CD4-positive, CD25-positive, alpha-beta regulatory T cell (primary cell): ENCODE measurements around the gene CAMSAP1. TPM values are rescaled to one million over a fixed set of nuclear protein-coding genes. Genes with fewer than 3 reads are reported as not detected.
"Not testable (repeated sequence)": the region's sequence is repeated elsewhere in the genome, so short reads cannot be mapped to it uniquely, and the experiment has no call there.

Experiments used
- ATAC-seq, 2 donors: fragments of 150-1000 bp; cut with Tn5 transposase; one replicate each; pipeline ENCODE4 v1.10.0; 2021; ENCODE audit warnings: low read depth in 2 of 2, moderate number of reproducible peaks in 2 of 2, moderate library complexity in 1 of 2
- DNase-seq, 3 donors: peaks; one replicate each; pipeline versions ENCODE4 v3.0.0 to v3.0.0-alpha.2; 2012 to 2022; ENCODE audit warnings: mixed read lengths in 1 of 3
- H3K27ac ChIP-seq: one replicate; pipeline ENCODE4 v1.7.0; 2013; ENCODE audit warnings: mild to moderate bottlenecking, low read length; ENCODE audit not compliant: insufficient read depth, poor library complexity, severe bottlenecking
- H3K27me3 ChIP-seq: one replicate; pipeline ENCODE4 v1.7.0; 2013; ENCODE audit warnings: low read length; ENCODE audit not compliant: control insufficient read depth, insufficient read depth
- H3K36me3 ChIP-seq: one replicate; pipeline ENCODE4 v1.7.0; 2013; ENCODE audit warnings: mild to moderate bottlenecking, low read length, moderate library complexity; ENCODE audit not compliant: control insufficient read depth, insufficient read depth
- H3K4me1 ChIP-seq: 2 replicates; pipeline ENCODE4 v1.7.0; 2013; ENCODE audit warnings: mild to moderate bottlenecking, low read length; ENCODE audit not compliant: insufficient read depth, control insufficient read depth, poor library complexity, severe bottlenecking
- H3K4me3 ChIP-seq: one replicate; pipeline ENCODE4 v1.7.0; 2013; ENCODE audit warnings: low read depth, mild to moderate bottlenecking, low read length, moderate library complexity
- H3K9me3 ChIP-seq, 2 experiments: 1 replicate in 1 of 2; 2 replicates in 1 of 2; pipeline ENCODE4 v1.7.0; 2013; ENCODE audit warnings: low read length in 2 of 2, mild to moderate bottlenecking in 1 of 2, moderate library complexity in 1 of 2; ENCODE audit not compliant: control insufficient read depth in 2 of 2
- H3K27ac Mint-ChIP-seq, 3 donors: one replicate each; pipeline ENCODE4 v1.8.0; 2020 to 2022; ENCODE audit warnings: mild to moderate bottlenecking in 3 of 3, mixed read lengths in 3 of 3, moderate library complexity in 2 of 3
- H3K27me3 Mint-ChIP-seq: one replicate; pipeline ENCODE4 v1.8.0; 2022; ENCODE audit warnings: mild to moderate bottlenecking, mixed read lengths
- H3K36me3 Mint-ChIP-seq: one replicate; pipeline ENCODE4 v1.8.0; 2020; ENCODE audit warnings: mixed read lengths
- H3K4me1 Mint-ChIP-seq, 4 donors: one replicate each; pipeline ENCODE4 v1.8.0; 2020 to 2022; ENCODE audit warnings: mixed read lengths in 4 of 4, mild to moderate bottlenecking in 1 of 4
- H3K4me3 Mint-ChIP-seq, 4 donors: one replicate each; pipeline ENCODE4 v1.8.0; 2020 to 2022; ENCODE audit warnings: mild to moderate bottlenecking in 4 of 4, mixed read lengths in 4 of 4, moderate library complexity in 3 of 4
- H3K9me3 Mint-ChIP-seq, 7 donors: one replicate each; pipeline ENCODE4 v1.8.0; 2020 to 2022; ENCODE audit warnings: mixed read lengths in 7 of 7, mild to moderate bottlenecking in 3 of 7, moderate library complexity in 2 of 7
- polyA plus RNA-seq, 4 donors: library from polyadenylated mRNA; unstranded; fragments of 300-500 nt; fragmentation: Illumina TruSeq; gene quantifications; one replicate each; pipeline ENCODE4 v1.2.3, GENCODE V29; 2021
- total RNA-seq: library from RNA; stranded (reverse); gene quantifications from one replicate; pipeline ENCODE4 v1.2.3, GENCODE V29; 2022

The CAMSAP1 gene
- total and polyA plus RNA-seq, 5 donors from 2014 or later: 0.67 to 31.6 (median 2.0) TPM

- no peak for ATAC-seq
- no peak for DNase-seq
Measured at GRCh38 chr9:135920973-135921585, 13.7 kb upstream of the CAMSAP1 start.

GRCh38 chr9:135920256-135920930 is 13.0 kb upstream of the CAMSAP1 start:
- Mint-ChIP-seq H3K4me3 (no peak overlapping the region), H3K27ac (no peak overlapping the region), H3K9me3 (peaks cover 3 to 32% (median 9%) of the 10 kb centered on the region in 7 donors), H3K4me1 (peaks cover 0 to 4% (median 0%) of the 10 kb centered on the region in 4 donors), H3K36me3 (peaks cover 20% of the 10 kb centered on the region), H3K27me3 (peaks cover 6% of the 10 kb centered on the region)
- ATAC-seq (no peak), DNase-seq (no peak)
- Histone ChIP-seq H3K9me3 (peaks cover 12 to 44% of the 10 kb centered on the region in 2 experiments), H3K4me1 (no peaks in the 10 kb centered on the region), H3K36me3 (peaks cover 7% of the 10 kb centered on the region), H3K27me3 (no peaks in the 10 kb centered on the region), H3K4me3 (no peak overlapping the region), H3K27ac (no peak overlapping the region)

More at GRCh38 chr9:135920973-135921585, 13.7 kb upstream of the CAMSAP1 start:
- peaks cover 13% of the 10 kb centered on the region for H3K36me3 Mint-ChIP-seq
- H3K9me3 ChIP-seq: peaks cover 10 to 37% of the 10 kb centered on the region in 2 experiments
- no peaks in the 10 kb centered on the region for H3K27me3 ChIP-seq
- H3K4me3 ChIP-seq: no peak overlapping the region
- peaks cover 6% of the 10 kb centered on the region for H3K27me3 Mint-ChIP-seq
- H3K36me3 ChIP-seq: no peaks in the 10 kb centered on the region
- H3K4me3 Mint-ChIP-seq: no peak overlapping the region
- no peak overlapping the region for H3K27ac ChIP-seq
- no peak overlapping the region for H3K27ac Mint-ChIP-seq
- H3K4me1 Mint-ChIP-seq: peaks cover 0 to 11% (median 2%) of the 10 kb centered on the region in 4 donors
- H3K9me3 Mint-ChIP-seq: peaks cover 1 to 25% (median 7%) of the 10 kb centered on the region in 7 donors
- H3K4me1 ChIP-seq: no peaks in the 10 kb centered on the region

GRCh38 chr9:135919318-135919890 is 12.1 kb upstream of the CAMSAP1 start:
- ATAC-seq (no peak), DNase-seq (no peak)
- peaks cover 6% of the 10 kb centered on the region for H3K27me3 Mint-ChIP-seq
- H3K9me3 Mint-ChIP-seq: peaks cover 3 to 42% (median 13%) of the 10 kb centered on the region in 7 donors
- Histone ChIP-seq H3K36me3 (peaks cover 17% of the 10 kb centered on the region), H3K9me3 (peaks cover 18 to 54% of the 10 kb centered on the region in 2 experiments), H3K27me3 (no peaks in the 10 kb centered on the region), H3K4me3 (no peak overlapping the region), H3K27ac (no peak overlapping the region), H3K4me1 (no peaks in the 10 kb centered on the region)
- H3K4me3 Mint-ChIP-seq: no peak overlapping the region
- no peaks in the 10 kb centered on the region for H3K4me1 Mint-ChIP-seq
- no peak overlapping the region for H3K27ac Mint-ChIP-seq
- H3K36me3 Mint-ChIP-seq: peaks cover 26% of the 10 kb centered on the region

- Mint-ChIP-seq H3K9me3 (peaks cover 5 to 57% (median 17%) of the 10 kb centered on the region in 7 donors), H3K36me3 (peaks cover 43% of the 10 kb centered on the region)
- not testable (repeated sequence) for H3K4me3 Mint-ChIP-seq, H3K27ac ChIP-seq, H3K27me3 Mint-ChIP-seq, H3K4me3 ChIP-seq, DNase-seq, H3K27me3 ChIP-seq, H3K4me1 ChIP-seq, ATAC-seq, H3K4me1 Mint-ChIP-seq, H3K27ac Mint-ChIP-seq
- peaks cover 23 to 68% of the 10 kb centered on the region in 2 experiments for H3K9me3 ChIP-seq
- peaks cover 30% of the 10 kb centered on the region for H3K36me3 ChIP-seq
Measured at GRCh38 chr9:135916227-135916626, 8.9 kb upstream of the CAMSAP1 start.

- Histone ChIP-seq H3K36me3 (peaks cover 35% of the 10 kb centered on the region), H3K27ac (no peak overlapping the region), H3K9me3 (peaks cover 23 to 67% of the 10 kb centered on the region in 2 experiments), H3K27me3 (no peaks in the 10 kb centered on the region), H3K4me1 (no peaks in the 10 kb centered on the region), H3K4me3 (no peak overlapping the region)
- Mint-ChIP-seq H3K4me1 (peaks cover 9 to 20% (median 14%) of the 10 kb centered on the region in 4 donors), H3K27ac (no peak overlapping the region), H3K9me3 (peaks cover 5 to 59% (median 17%) of the 10 kb centered on the region in 7 donors), H3K27me3 (peaks cover 6% of the 10 kb centered on the region), H3K36me3 (peaks cover 56% of the 10 kb centered on the region), H3K4me3 (no peak overlapping the region)
- DNase-seq (no peak), ATAC-seq (no peak)
Measured at GRCh38 chr9:135914921-135915320, 7.6 kb upstream of the CAMSAP1 start.

GRCh38 chr9:135911233-135911632 is 3.9 kb upstream of the CAMSAP1 start:
- peak overlapping the region; percentile 65 to 89 (median 65) for H3K27ac Mint-ChIP-seq
- H3K27me3 ChIP-seq, H3K4me3 Mint-ChIP-seq: not testable (repeated sequence)

GRCh38 chr9:135910757-135911156 is 3.4 kb upstream of the CAMSAP1 start:
- Histone ChIP-seq H3K36me3 (peaks cover 32% of the 10 kb centered on the region), H3K27me3 (no peaks in the 10 kb centered on the region), H3K4me1 (peaks cover 26% of the 10 kb centered on the region), H3K4me3 (no peak overlapping the region), H3K9me3 (peaks cover 12 to 27% of the 10 kb centered on the region in 2 experiments), H3K27ac (no peak overlapping the region)
- peak overlapping the region in 1 of 3 donors; percentile 65 for H3K27ac Mint-ChIP-seq
- peaks cover 0 to 31% (median 8%) of the 10 kb centered on the region in 7 donors for H3K9me3 Mint-ChIP-seq
- H3K36me3 Mint-ChIP-seq: peaks cover 45% of the 10 kb centered on the region
- no peaks in the 10 kb centered on the region for H3K27me3 Mint-ChIP-seq
- ATAC-seq (no peak), DNase-seq (no peak)
- H3K4me3 Mint-ChIP-seq: peak overlapping the region in 2 of 4 donors; percentile 10 to 94
- peaks cover 23 to 45% (median 30%) of the 10 kb centered on the region in 4 donors for H3K4me1 Mint-ChIP-seq

More at GRCh38 chr9:135911233-135911632, 3.9 kb upstream of the CAMSAP1 start:
- DNase-seq, H3K27me3 Mint-ChIP-seq, H3K4me3 ChIP-seq, ATAC-seq, H3K27ac ChIP-seq: not testable (repeated sequence)
- H3K9me3 ChIP-seq: peaks cover 13 to 32% of the 10 kb centered on the region in 2 experiments
- H3K36me3 Mint-ChIP-seq: peaks cover 49% of the 10 kb centered on the region
- H3K36me3 ChIP-seq: peaks cover 35% of the 10 kb centered on the region
- peaks cover 21% of the 10 kb centered on the region for H3K4me1 ChIP-seq
- peaks cover 22 to 40% (median 26%) of the 10 kb centered on the region in 4 donors for H3K4me1 Mint-ChIP-seq
- H3K9me3 Mint-ChIP-seq: peaks cover 0 to 35% (median 8%) of the 10 kb centered on the region in 7 donors
